NCI-H2107 treated with DMSO at 0.1 percent for 48 hours (cell line): Measurements from ENCODE around the gene TPRG1.

ENCODE experiments used
- DNase-seq: peaks from one replicate; lab custom pipeline; 2025; ENCODE audit not compliant: unreplicated experiment; lab: John Stamatoyannopoulos, UW

The TPRG1 gene

GRCh38 chr3:189353318-189353965 is 181.7 kb downstream of the TPRG1 start:
- DNase-seq = no peak

GRCh38 chr3:189353988-189354889 is 182.5 kb downstream of the TPRG1 start:
- no peak for DNase-seq

- DNase-seq = no peak
Observed at GRCh38 chr3:189355115-189355480, 183.3 kb downstream of the TPRG1 start.

- DNase-seq = no peak
Observed at GRCh38 chr3:189355481-189356201, 183.9 kb downstream of the TPRG1 start.

- DNase-seq = no peak
Observed at GRCh38 chr3:189360291-189360690, 188.5 kb downstream of the TPRG1 start.

GRCh38 chr3:189361103-189361835 is 189.5 kb downstream of the TPRG1 start:
- no peak for DNase-seq

- DNase-seq = no peak
Observed at GRCh38 chr3:189363590-189364255, 192.0 kb downstream of the TPRG1 start.

- DNase-seq = no peak
Observed at GRCh38 chr3:189365609-189366564, 194.1 kb downstream of the TPRG1 start.

- DNase-seq = no peak
Observed at GRCh38 chr3:189368384-189368783, 196.6 kb downstream of the TPRG1 start.

GRCh38 chr3:189369636-189370035 is 197.9 kb downstream of the TPRG1 start:
- peak; percentile 47 for DNase-seq

GRCh38 chr3:189372243-189372642 is 200.5 kb downstream of the TPRG1 start:
- DNase-seq = no peak
